Measurements from ENCODE around the gene TLE4.
"Not testable (repeated sequence)": the region's sequence is repeated elsewhere in the genome, so short reads cannot be mapped to it uniquely, and the experiment has no call there.

TLE4 gene

DNA sequence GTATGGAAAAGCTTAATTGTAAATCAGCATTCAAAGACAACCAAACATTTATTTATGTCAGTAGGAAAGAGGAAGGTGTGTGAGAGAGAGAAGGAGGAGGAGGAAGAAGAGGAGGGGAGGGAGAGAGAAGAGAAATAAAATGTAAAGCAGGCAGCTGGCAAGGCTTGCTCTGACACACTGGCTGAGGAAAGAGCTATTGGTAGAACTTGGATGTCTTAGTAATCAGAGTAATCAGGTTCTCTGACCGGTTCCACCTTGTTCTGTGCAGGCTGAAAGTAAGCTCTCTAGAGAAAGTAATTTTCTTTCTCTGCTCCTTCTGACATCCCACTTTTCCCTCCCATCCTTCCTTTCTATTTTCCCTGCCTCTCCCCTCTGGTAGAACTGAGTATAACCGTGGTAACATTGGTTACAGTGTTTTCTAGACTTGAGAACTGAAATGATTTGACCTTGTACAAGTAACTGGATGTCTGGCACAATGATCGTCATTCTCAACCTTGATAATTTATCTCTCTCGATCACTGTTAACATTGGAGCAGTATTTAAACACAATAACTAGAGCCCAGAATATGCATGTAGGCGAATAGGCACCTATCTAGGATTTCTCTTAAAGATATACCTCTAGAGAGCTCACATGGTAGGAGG is 33.3 kb downstream of the TLE4 start:
- no peak for TF ChIP-seq ZNF274 (IDR thresholded peaks at IDR 0.05; ENCODE audit: low read depth, low read length)
- H3K4me3 ChIP-seq (ENCODE audit: low read length), result no peak overlapping the region

DNA sequence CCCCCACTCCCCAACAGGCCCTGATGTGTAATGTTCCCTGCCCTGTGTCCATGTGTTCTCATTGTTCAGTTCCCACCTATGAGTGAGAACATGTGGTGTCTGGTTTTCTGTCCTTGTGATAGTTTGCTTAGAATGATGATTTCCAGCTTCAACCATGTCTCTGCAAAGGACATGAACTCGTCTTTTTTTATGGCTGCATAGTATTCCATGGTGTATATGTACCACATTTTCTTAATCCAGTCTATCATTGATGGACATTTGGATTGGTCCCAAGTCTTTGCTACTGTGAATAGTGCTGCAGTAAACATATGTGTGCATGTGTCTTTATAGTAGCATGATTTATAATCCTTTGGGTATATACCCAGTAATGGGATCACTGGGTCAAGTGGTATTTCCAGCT is 34.8 kb downstream of the TLE4 start:
- not testable (repeated sequence) for H3K4me3 ChIP-seq (ENCODE audit: low read length)

- no peak overlapping the region for H3K4me3 ChIP-seq (ENCODE audit: low read length)
- no peak for TF ChIP-seq ZNF274 (IDR thresholded peaks at IDR 0.05; ENCODE audit: low read depth, low read length)
These were observed 37.8 kb downstream of the TLE4 start for GRCh38 chr9:79609468-79610018.

- no peak for TF ChIP-seq ZNF274 (IDR thresholded peaks at IDR 0.05; ENCODE audit: low read depth, low read length)
- no peak overlapping the region for H3K4me3 ChIP-seq (ENCODE audit: low read length)
These were observed 38.4 kb downstream of the TLE4 start for GRCh38 chr9:79610019-79610631.

DNA sequence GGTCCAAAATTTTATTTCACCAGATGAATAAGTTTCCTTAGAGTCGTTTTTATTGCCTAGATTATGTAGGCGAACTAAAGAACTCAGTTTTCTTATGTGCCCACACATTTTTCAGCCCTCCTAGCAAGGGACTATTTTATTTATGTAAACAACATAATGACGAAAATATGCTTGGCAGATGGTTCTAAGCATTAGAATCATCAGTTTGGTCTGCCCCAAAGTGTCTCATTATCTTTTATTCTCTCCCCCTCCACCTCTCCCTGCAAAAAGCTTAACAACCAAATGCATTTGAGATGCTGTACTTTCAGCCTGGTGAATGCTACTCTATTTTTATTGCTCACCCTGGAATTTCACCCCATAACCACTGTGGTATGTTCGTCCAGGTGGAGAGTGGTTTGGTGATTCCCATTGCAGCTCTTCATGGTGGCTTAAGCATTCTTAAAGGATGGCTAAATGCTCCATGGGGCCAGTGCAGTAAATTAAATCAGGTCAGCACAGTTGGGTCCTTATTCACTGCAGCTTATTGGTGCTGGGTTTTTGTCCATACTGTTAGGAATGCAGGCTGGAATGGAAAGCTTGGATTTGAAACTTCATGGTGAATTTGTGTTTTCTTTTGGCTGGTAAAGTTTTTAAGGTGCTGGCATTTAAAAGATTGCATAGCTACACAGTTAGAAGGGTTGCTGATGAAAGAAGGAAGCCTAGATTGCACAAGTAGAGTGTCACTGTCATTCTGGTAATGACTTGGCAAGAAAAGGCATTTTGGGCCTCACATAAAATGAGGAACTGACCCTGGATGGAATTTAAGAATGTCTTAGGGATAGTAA is 39.2 kb downstream of the TLE4 start:
- H3K4me3 ChIP-seq (ENCODE audit: low read length), result no peak overlapping the region
- TF ChIP-seq ZNF274 (IDR thresholded peaks at IDR 0.05; ENCODE audit: low read depth, low read length), result no peak

DNA sequence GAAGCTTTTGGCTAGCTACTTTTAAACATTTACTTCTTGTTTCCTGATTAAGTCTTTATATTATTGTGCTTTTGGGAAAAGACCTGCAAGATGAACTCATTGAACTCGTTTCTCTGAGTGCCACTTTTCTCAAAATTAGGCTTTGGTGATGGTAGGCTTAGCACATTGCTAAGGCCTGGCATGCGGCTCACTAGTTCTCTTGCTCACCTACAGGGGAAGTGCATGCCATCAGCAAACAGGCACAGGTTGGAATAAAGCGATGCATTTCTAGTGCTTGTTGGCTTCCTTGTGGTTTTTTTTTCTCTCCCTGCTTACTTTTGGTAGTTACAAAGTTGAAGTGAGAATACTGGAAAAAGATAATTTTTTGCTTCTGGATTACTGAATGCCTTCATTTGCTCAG is 41.4 kb downstream of the TLE4 start:
- TF ChIP-seq ZNF274 (IDR thresholded peaks at IDR 0.05; ENCODE audit: low read depth, low read length), result no peak
- no peak overlapping the region for H3K4me3 ChIP-seq (ENCODE audit: low read length)

DNA sequence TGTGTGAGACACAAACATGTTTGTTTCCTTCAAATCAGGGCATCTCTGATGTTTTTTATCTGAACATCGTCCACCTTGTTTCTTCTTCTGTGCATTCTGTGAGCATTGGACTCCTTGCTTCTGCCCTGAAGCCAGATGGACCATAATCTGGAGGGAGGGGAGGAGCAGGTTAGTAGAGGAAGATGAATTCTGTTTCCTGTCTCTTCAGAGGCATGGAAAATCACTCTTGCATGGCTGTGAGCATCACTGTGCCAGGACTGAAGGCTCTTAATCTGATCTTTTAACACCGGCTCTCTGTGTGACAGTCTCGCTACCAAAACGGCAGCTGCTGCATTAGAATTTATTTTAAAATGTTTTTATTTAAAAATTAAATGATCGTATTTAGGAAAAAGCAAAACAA is 43.3 kb downstream of the TLE4 start:
- TF ChIP-seq ZNF274 (IDR thresholded peaks at IDR 0.05; ENCODE audit: low read depth, low read length), result no peak
- H3K4me3 ChIP-seq (ENCODE audit: low read length), result no peak overlapping the region

DNA sequence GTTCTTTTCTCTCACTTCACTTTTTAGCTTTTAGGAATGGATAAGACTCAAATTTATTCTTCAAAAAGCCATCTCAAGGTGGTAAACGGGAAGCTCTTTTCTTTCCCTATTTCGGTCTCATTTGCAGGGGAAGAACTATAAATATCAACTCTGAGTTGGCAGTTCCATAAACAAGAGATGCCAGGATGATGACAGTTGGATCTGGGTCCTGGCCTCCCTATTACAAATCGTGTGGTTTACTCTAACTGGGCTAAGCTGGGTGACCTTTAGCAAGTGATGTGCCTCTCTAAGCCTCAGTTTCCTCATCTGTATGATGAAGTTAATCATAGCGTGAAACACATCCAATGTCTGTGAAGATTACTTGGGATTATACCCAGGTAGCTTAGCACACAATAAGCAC is 44.2 kb downstream of the TLE4 start:
- TF ChIP-seq ZNF274 (IDR thresholded peaks at IDR 0.05; ENCODE audit: low read depth, low read length), result no peak
- H3K4me3 ChIP-seq (ENCODE audit: low read length), result no peak overlapping the region

- no peak for TF ChIP-seq ZNF274 (IDR thresholded peaks at IDR 0.05; ENCODE audit: low read depth, low read length)
- H3K4me3 ChIP-seq (ENCODE audit: low read length), result no peak overlapping the region
These were observed 45.2 kb downstream of the TLE4 start for GRCh38 chr9:79616971-79617370.

DNA sequence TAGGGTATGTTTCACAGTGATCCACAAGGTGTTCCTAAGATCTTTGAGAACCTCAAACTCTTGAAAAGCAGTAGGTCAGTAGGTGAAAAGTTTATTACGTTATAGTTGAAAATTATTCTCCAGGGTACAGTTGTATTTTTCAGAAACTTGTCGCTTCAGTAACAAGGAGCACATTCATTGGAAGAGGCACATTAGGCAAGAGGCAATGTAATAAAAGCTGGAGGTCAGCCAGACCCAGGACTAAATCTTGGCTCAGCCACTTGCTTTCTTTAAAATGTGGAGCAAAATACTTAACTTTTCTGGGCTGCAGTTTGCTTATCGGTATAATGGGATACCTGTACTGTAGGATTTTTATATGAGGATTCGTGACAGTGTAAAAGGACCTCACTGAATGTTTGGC is 45.6 kb downstream of the TLE4 start:
- H3K4me3 ChIP-seq (ENCODE audit: low read length), result no peak overlapping the region
- no peak for TF ChIP-seq ZNF274 (IDR thresholded peaks at IDR 0.05; ENCODE audit: low read depth, low read length)

DNA sequence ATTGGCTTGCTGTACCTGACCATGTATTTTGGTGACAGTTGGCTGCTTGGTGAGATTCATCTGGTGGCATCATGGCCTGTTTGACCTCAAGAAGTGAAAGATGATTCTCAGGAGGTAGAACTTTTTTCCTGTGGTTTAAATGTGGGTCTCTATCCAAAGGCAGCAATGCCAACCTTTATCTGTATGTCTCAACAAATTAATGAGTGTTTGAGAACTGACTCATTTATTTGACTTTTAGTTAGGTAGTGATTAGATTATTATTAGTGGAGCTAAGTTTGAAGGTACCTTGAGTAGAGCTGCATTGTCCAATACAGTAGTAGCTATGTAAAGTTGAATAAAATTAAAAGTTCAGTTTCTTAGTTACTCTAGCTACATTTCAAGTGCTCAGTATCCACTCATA is 48.2 kb downstream of the TLE4 start:
- H3K4me3 ChIP-seq (ENCODE audit: low read length), result no peak overlapping the region
- no peak for TF ChIP-seq ZNF274 (IDR thresholded peaks at IDR 0.05; ENCODE audit: low read depth, low read length)

- TF ChIP-seq ZNF274 (IDR thresholded peaks at IDR 0.05; ENCODE audit: low read depth, low read length), result no peak
- no peak overlapping the region for H3K4me3 ChIP-seq (ENCODE audit: low read length)
These were observed 50.3 kb downstream of the TLE4 start for GRCh38 chr9:79621916-79622575.

GRCh38 chr9:79623799-79624721 is 52.3 kb downstream of the TLE4 start:
- TF ChIP-seq ZNF274 (IDR thresholded peaks at IDR 0.05; ENCODE audit: low read depth, low read length), result no peak
- no peak overlapping the region; the same call in 1 of the 2 replicates for H3K4me3 ChIP-seq (ENCODE audit: low read length)
